ENCODE measurements around the gene CEP164.
A peak's percentile ranks its signal among the peaks of the same experiment; 100 is the strongest.

Gene CEP164

GRCh38 chr11:117437041-117437790, 109.6 kb downstream of the CEP164 start:
- TF ChIP-seq CTCF (conservative IDR thresholded peaks at IDR 0.05; ENCODE audit: low read depth): no peak
- no peak overlapping the region for H3K27ac ChIP-seq
- ChIA-PET CTCF (interaction anchor here (2.0 kb wide), 1 partner anchor 11 kb away, joined by 8 read pairs; no protein-coding TSS in a partner anchor), POLR2A (ENCODE audit: low non-redundant PET) (no interaction called here)
- DNase-seq (ENCODE audit: low spot score): no peak

- ChIA-PET POLR2A (ENCODE audit: low non-redundant PET) (no interaction called here), CTCF (interaction anchor here (2.0 kb wide), 1 partner anchor 12 kb away, joined by 8 read pairs; no protein-coding TSS in a partner anchor)
- no peak for TF ChIP-seq CTCF (conservative IDR thresholded peaks at IDR 0.05; ENCODE audit: low read depth)
- no peak overlapping the region for H3K27ac ChIP-seq
- no peak for DNase-seq (ENCODE audit: low spot score)
Observed at GRCh38 chr11:117437791-117438130, 110.1 kb downstream of the CEP164 start.

GRCh38 chr11:117438371-117439000, 110.8 kb downstream of the CEP164 start:
- DNase-seq (ENCODE audit: low spot score): peak; percentile 68
- CTCF ChIA-PET: interaction anchor here (1.4 kb wide), 1 partner anchor 12 kb away, joined by 3 read pairs; no protein-coding TSS in a partner anchor
- POLR2A ChIA-PET (ENCODE audit: low non-redundant PET): no interaction called here
- TF ChIP-seq CTCF (conservative IDR thresholded peaks at IDR 0.05; ENCODE audit: low read depth): no peak
- no peak overlapping the region for H3K27ac ChIP-seq

- TF ChIP-seq CTCF (conservative IDR thresholded peaks at IDR 0.05; ENCODE audit: low read depth): no peak
- no peak for DNase-seq (ENCODE audit: low spot score)
- no peak overlapping the region for H3K27ac ChIP-seq
- ChIA-PET CTCF (interaction anchor here (1.4 kb wide), 1 partner anchor 13 kb away, joined by 3 read pairs; no protein-coding TSS in a partner anchor), POLR2A (ENCODE audit: low non-redundant PET) (no interaction called here)
Observed at GRCh38 chr11:117439256-117439655, 111.6 kb downstream of the CEP164 start.

GRCh38 chr11:117440258-117440657, 112.6 kb downstream of the CEP164 start:
- CTCF ChIA-PET: interaction anchor here (0.6 to 1.0 kb wide), 2 partner anchors 14 to 856 kb away, joined by 6 to 9 read pairs; no protein-coding TSS in a partner anchor
- no peak overlapping the region for H3K27ac ChIP-seq
- DNase-seq (ENCODE audit: low spot score): no peak
- no peak for TF ChIP-seq CTCF (conservative IDR thresholded peaks at IDR 0.05; ENCODE audit: low read depth)
- POLR2A ChIA-PET (ENCODE audit: low non-redundant PET): no interaction called here

- POLR2A ChIA-PET (ENCODE audit: low non-redundant PET): no interaction called here
- DNase-seq (ENCODE audit: low spot score): no peak
- CTCF ChIA-PET: interaction anchor here (1.0 kb wide), 1 partner anchor 15 kb away, joined by 9 read pairs; no protein-coding TSS in a partner anchor
- TF ChIP-seq CTCF (conservative IDR thresholded peaks at IDR 0.05; ENCODE audit: low read depth): no peak
- no peak overlapping the region for H3K27ac ChIP-seq
Observed at GRCh38 chr11:117441146-117441975, 113.7 kb downstream of the CEP164 start.
